HEK293 (cell line): ENCODE measurements around the gene HAO2.
"Not testable (repeated sequence)": the region's sequence is repeated elsewhere in the genome, so short reads cannot be mapped to it uniquely, and the experiment has no call there.

Experiments
- CTCF ChIA-PET: fragments of 350-600 bp; formaldehyde crosslinking; extraction: SDS; loops from one replicate; lab custom pipeline; 2021; ENCODE audit warnings: antibody characterized with exemption; lab: Yijun Ruan, JAX
- POLR2A ChIA-PET: fragments of 300-600 bp; formaldehyde crosslinking; extraction: SDS; loops from one replicate; lab custom pipeline; 2020; ENCODE audit warnings: antibody characterized with exemption, inconsistent platforms; lab: Yijun Ruan, JAX
- H3K27ac ChIP-seq: fragments of 200-500 bp; sonication (Bioruptor generic); 2 replicates; pipeline ENCODE4 v1.5.1; 2014; ENCODE audit warnings: low read depth, low read length, control low read depth, inconsistent platforms; ENCODE audit errors: extremely low read depth
- H3K36me3 ChIP-seq, 2 experiments: fragments of 200-500 bp in 1 of 2; sonication (Bioruptor generic) in 1 of 2; 1 replicate in 1 of 2; 2 replicates in 1 of 2; pipeline ENCODE4 v1.5.1; 2014 to 2017; ENCODE audit warnings: inconsistent platforms in 2 of 2, low read length in 2 of 2; ENCODE audit not compliant: control insufficient read depth in 2 of 2, insufficient read depth in 1 of 2
- H3K4me1 ChIP-seq: fragments of 200-500 bp; sonication (Bioruptor generic); 2 replicates; pipeline ENCODE4 v1.5.1; 2014; ENCODE audit warnings: mild to moderate bottlenecking, low read length, inconsistent platforms; ENCODE audit not compliant: control insufficient read depth, insufficient read depth
- H3K4me3 ChIP-seq: 2 replicates; pipeline ENCODE4 v1.5.1; 2011; ENCODE audit warnings: low read depth, mild to moderate bottlenecking, control low read depth, low read length, moderate library complexity
- H3K9me3 ChIP-seq: fragments of 200-500 bp; sonication (Bioruptor generic); 2 replicates; pipeline ENCODE4 v1.5.1; 2014; ENCODE audit warnings: low read depth, low read length, inconsistent platforms; ENCODE audit not compliant: control insufficient read depth, insufficient read depth
- KLF8 ChIP-seq: fragments of 450-650 bp; formaldehyde crosslinking; IDR thresholded peaks from 2 replicates; pipeline ENCODE4 v1.5.1; 2016; ENCODE audit warnings: missing biosample characterization, missing genetic modification characterization
- MEIS1 ChIP-seq: sonication (generic); formaldehyde crosslinking; IDR thresholded peaks from 2 replicates; pipeline ENCODE4 v1.8.1; 2022; ENCODE audit warnings: missing genetic modification reagents, mild to moderate bottlenecking, borderline replicate concordance
- REPIN1 ChIP-seq: fragments of 450-650 bp; formaldehyde crosslinking; IDR thresholded peaks from 2 replicates; pipeline ENCODE4 v1.5.1; 2017; ENCODE audit warnings: missing biosample characterization, missing genetic modification characterization, low read depth
- SP3 ChIP-seq: fragments of 450-650 bp; formaldehyde crosslinking; IDR thresholded peaks from 2 replicates; pipeline ENCODE4 v1.5.1; 2016; ENCODE audit warnings: missing biosample characterization, missing genetic modification characterization
- ZNF10 ChIP-seq: fragments of 450-650 bp; formaldehyde crosslinking; IDR thresholded peaks from 2 replicates; pipeline ENCODE4 v1.5.1; 2017; ENCODE audit warnings: missing biosample characterization, missing genetic modification characterization
- ZNF140 ChIP-seq: fragments of 450-650 bp; formaldehyde crosslinking; IDR thresholded peaks from 2 replicates; pipeline ENCODE4 v1.5.1; 2016; ENCODE audit warnings: missing biosample characterization, missing genetic modification characterization
- ZNF157 ChIP-seq: fragments of 450-650 bp; formaldehyde crosslinking; IDR thresholded peaks from 2 replicates; pipeline ENCODE4 v1.5.1; 2016; ENCODE audit warnings: missing biosample characterization, missing genetic modification characterization
- ZNF2 ChIP-seq: fragments of 450-650 bp; formaldehyde crosslinking; IDR thresholded peaks from 2 replicates; pipeline ENCODE4 v1.5.1; 2016; ENCODE audit warnings: missing biosample characterization, missing genetic modification characterization
- ZNF211 ChIP-seq: fragments of 450-650 bp; formaldehyde crosslinking; IDR thresholded peaks from 2 replicates; pipeline ENCODE4 v1.5.1; 2016; ENCODE audit warnings: low read depth, missing biosample characterization, missing genetic modification characterization
- ZNF221 ChIP-seq: fragments of 450-650 bp; formaldehyde crosslinking; IDR thresholded peaks from 2 replicates; pipeline ENCODE4 v1.5.1; 2017; ENCODE audit warnings: missing biosample characterization, missing genetic modification characterization, borderline replicate concordance
- ZNF266 ChIP-seq: fragments of 450-650 bp; formaldehyde crosslinking; IDR thresholded peaks from 2 replicates; pipeline ENCODE4 v1.5.1; 2016; ENCODE audit warnings: missing biosample characterization, missing genetic modification characterization, low read depth
- ZNF324 ChIP-seq: fragments of 450-650 bp; formaldehyde crosslinking; IDR thresholded peaks from 2 replicates; pipeline ENCODE4 v1.5.1; 2016; ENCODE audit warnings: missing biosample characterization, missing genetic modification characterization
- ZNF37A ChIP-seq: fragments of 450-650 bp; IDR thresholded peaks from 2 replicates; pipeline ENCODE4 v1.5.1; 2018; ENCODE audit warnings: missing biosample characterization, missing genetic modification characterization
- ZNF596 ChIP-seq: fragments of 450-650 bp; IDR thresholded peaks from 2 replicates; pipeline ENCODE4 v1.5.0; 2018; ENCODE audit warnings: missing biosample characterization, mild to moderate bottlenecking, missing genetic modification characterization, moderate library complexity
- ZNF843 ChIP-seq: fragments of 450-650 bp; formaldehyde crosslinking; IDR thresholded peaks from 2 replicates; pipeline ENCODE4 v1.5.1; 2016; ENCODE audit warnings: missing biosample characterization, missing genetic modification characterization
- ZSCAN23 ChIP-seq: fragments of 450-650 bp; formaldehyde crosslinking; IDR thresholded peaks from 2 replicates; pipeline ENCODE4 v1.5.1; 2016; ENCODE audit warnings: missing biosample characterization, missing genetic modification characterization
- TF ChIP-seq, protein P1 (sequence below): fragments of 450-650 bp; formaldehyde crosslinking; IDR thresholded peaks from 2 replicates; pipeline ENCODE4 v1.5.1; 2016; ENCODE audit warnings: missing biosample characterization, missing genetic modification characterization
- TF ChIP-seq, protein P2 (sequence below): fragments of 450-650 bp; formaldehyde crosslinking; IDR thresholded peaks from 2 replicates; pipeline ENCODE4 v1.5.1; 2016; ENCODE audit warnings: missing biosample characterization, missing genetic modification characterization
- TF ChIP-seq, protein P3 (sequence below): fragments of 450-650 bp; formaldehyde crosslinking; IDR thresholded peaks from 2 replicates; pipeline ENCODE4 v1.5.1; 2017; ENCODE audit warnings: missing biosample characterization, missing genetic modification characterization
- TF ChIP-seq, protein P4 (sequence below): fragments of 450-650 bp; formaldehyde crosslinking; IDR thresholded peaks from 2 replicates; pipeline ENCODE4 v1.5.1; 2017; ENCODE audit warnings: missing biosample characterization, missing genetic modification characterization
- TF ChIP-seq, protein P5 (sequence below): fragments of 450-650 bp; formaldehyde crosslinking; IDR thresholded peaks from 2 replicates; pipeline ENCODE4 v1.5.1; 2016; ENCODE audit warnings: missing biosample characterization, missing genetic modification characterization

HAO2 gene

DNA sequence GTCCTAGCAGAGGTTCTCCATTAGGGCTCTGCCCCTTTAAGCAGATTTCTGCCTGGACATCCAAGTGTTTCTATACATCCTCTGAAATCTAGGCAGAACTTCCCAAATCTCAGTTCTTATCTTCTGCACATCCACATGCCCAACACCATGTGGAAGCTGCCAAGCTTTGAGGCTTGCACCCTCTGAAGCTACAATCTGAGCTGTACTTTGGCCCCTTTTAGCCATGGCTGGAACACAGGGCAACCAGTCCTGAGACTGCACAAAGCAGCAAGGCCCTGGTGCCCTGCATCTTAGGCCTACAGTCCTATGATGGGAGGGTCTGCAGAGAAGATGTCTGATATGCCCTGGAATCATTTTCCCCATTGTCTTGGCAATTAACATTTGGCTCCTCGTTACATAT lies 8.0 kb downstream of the HAO2 start:
- TF ChIP-seq ZNF221 (no peak), ZNF37A (tag by site-specific recombination) (no peak), ZNF2 (tag by site-specific recombination) (no peak), ZNF157 (tag by site-specific recombination) (no peak), MEIS1 (CRISPR knock-in tag) (no peak), ZNF324 (tag by site-specific recombination) (no peak), SP3 (tag by site-specific recombination) (no peak)
- CTCF ChIA-PET, result interaction anchor here (0.6 kb wide), 1 partner anchor 254 kb away, joined by 3 read pairs; no protein-coding TSS in a partner anchor
- POLR2A ChIA-PET, result no interaction called here
- H3K9me3 ChIP-seq, result no peaks in the 10 kb centered on the region
- no peak overlapping the region for H3K4me3 ChIP-seq
- peaks cover 7% of the 10 kb centered on the region for H3K4me1 ChIP-seq
- H3K27ac ChIP-seq, result no peak overlapping the region
- no peaks in the 10 kb centered on the region for H3K36me3 ChIP-seq

DNA sequence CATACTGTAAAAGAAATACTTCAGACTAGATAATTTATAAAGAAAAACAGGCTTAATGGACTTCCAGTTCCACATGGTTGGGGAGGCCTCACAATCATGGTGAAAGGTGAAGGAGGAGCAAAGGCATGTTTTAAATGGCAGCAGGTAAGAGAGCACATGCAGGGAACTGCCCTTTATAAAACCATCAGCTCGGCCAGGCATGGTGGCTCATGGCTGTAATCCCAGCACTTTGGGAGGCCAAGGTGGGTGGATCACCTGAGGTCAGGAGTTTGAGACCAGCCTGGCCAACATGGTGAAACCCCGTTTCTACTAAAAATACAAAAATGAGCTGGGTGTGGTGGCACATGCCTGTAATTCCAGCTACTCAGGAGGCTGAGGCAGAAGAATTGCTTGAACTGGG lies 9.0 kb downstream of the HAO2 start:
- POLR2A ChIA-PET, H3K4me1 ChIP-seq, H3K27ac ChIP-seq, H3K9me3 ChIP-seq, H3K36me3 ChIP-seq, H3K4me3 ChIP-seq: not testable (repeated sequence)
- CTCF ChIA-PET, result interaction anchor here (0.6 to 0.9 kb wide), 3 partner anchors 61 to 234 kb away, joined by 3 to 4 read pairs (median 3); no protein-coding TSS in a partner anchor

DNA sequence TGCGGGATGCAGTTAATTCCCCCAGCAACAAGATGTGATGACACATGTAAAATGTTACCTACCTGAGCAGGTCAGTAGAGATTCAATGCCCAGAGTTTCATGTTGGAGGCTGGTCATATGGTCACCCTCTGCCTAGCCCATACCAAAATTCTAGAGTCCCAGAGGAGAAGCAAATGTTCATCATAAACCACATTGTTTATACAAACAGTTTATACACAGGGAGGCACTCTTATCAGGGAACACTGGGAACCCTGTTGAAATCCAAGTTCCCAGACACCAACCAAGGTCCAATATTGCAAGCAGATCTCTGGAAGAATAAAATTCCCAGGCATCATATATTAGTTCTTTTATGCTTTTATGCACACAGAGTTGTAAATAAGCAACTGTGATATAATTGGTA lies 10.5 kb downstream of the HAO2 start:
- no peak overlapping the region for H3K4me3 ChIP-seq
- CTCF ChIA-PET, result no interaction called here
- no peaks in the 10 kb centered on the region for H3K36me3 ChIP-seq
- POLR2A ChIA-PET, result no interaction called here
- no peaks in the 10 kb centered on the region for H3K9me3 ChIP-seq
- TF ChIP-seq, protein P1, sequence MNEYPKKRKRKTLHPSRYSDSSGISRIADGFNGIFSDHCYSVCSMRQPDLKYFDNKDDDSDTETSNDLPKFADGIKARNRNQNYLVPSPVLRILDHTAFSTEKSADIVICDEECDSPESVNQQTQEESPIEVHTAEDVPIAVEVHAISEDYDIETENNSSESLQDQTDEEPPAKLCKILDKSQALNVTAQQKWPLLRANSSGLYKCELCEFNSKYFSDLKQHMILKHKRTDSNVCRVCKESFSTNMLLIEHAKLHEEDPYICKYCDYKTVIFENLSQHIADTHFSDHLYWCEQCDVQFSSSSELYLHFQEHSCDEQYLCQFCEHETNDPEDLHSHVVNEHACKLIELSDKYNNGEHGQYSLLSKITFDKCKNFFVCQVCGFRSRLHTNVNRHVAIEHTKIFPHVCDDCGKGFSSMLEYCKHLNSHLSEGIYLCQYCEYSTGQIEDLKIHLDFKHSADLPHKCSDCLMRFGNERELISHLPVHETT (tag by site-specific recombination), result no peak
- TF ChIP-seq ZNF596 (no peak), ZNF211 (tag by site-specific recombination) (no peak), REPIN1 (no peak)
- no peaks in the 10 kb centered on the region for H3K4me1 ChIP-seq
- no peak overlapping the region for H3K27ac ChIP-seq

DNA sequence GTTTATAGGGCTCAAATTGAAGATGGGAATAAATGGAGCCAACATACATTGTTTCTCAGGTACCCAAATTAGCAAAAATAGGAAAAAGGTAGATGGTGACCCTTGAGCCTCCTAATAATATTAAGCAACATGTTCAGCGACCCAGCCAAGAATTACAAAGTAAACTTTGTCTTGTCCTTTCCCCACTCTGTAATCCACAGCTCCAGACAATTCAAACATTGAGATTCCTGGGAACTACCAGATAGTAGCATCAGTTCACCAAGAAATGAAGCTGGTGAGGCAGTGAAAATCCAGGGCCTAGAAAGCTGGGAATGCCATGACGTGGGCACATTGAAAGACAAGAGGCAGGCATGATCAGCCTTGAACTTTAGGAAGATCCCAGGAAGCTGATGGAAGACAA lies 11.7 kb downstream of the HAO2 start:
- ChIA-PET POLR2A (no interaction called here), CTCF (interaction anchor here (0.6 kb wide), 1 partner anchor 257 kb away, joined by 3 read pairs; no protein-coding TSS in a partner anchor)
- H3K36me3 ChIP-seq, result no peaks in the 10 kb centered on the region
- no peak overlapping the region for H3K27ac ChIP-seq
- H3K9me3 ChIP-seq, result no peaks in the 10 kb centered on the region
- H3K4me1 ChIP-seq, result no peaks in the 10 kb centered on the region
- H3K4me3 ChIP-seq, result no peak overlapping the region
- TF ChIP-seq, protein P2, sequence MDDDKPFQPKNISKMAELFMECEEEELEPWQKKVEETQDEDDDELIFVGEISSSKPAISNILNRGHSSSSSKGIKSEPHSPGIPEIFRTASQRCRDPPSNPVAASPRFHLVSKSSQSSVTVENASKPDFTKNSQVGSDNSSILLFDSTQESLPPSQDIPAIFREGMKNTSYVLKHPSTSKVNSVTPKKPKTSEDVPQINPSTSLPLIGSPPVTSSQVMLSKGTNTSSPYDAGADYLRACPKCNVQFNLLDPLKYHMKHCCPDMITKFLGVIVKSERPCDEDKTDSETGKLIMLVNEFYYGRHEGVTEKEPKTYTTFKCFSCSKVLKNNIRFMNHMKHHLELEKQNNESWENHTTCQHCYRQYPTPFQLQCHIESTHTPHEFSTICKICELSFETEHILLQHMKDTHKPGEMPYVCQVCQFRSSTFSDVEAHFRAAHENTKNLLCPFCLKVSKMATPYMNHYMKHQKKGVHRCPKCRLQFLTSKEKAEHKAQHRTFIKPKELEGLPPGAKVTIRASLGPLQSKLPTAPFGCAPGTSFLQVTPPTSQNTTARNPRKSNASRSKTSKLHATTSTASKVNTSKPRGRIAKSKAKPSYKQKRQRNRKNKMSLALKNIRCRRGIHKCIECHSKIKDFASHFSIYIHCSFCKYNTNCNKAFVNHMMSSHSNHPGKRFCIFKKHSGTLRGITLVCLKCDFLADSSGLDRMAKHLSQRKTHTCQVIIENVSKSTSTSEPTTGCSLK (tag by site-specific recombination), result no peak
- TF ChIP-seq ZNF266 (tag by site-specific recombination), result no peak
- TF ChIP-seq ZNF10 (tag by site-specific recombination), result no peak
- TF ChIP-seq ZNF843, result no peak
- TF ChIP-seq KLF8 (tag by site-specific recombination), result no peak
- TF ChIP-seq, protein P3, sequence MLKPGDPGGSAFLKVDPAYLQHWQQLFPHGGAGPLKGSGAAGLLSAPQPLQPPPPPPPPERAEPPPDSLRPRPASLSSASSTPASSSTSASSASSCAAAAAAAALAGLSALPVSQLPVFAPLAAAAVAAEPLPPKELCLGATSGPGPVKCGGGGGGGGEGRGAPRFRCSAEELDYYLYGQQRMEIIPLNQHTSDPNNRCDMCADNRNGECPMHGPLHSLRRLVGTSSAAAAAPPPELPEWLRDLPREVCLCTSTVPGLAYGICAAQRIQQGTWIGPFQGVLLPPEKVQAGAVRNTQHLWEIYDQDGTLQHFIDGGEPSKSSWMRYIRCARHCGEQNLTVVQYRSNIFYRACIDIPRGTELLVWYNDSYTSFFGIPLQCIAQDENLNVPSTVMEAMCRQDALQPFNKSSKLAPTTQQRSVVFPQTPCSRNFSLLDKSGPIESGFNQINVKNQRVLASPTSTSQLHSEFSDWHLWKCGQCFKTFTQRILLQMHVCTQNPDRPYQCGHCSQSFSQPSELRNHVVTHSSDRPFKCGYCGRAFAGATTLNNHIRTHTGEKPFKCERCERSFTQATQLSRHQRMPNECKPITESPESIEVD (tag by site-specific recombination), result no peak
- TF ChIP-seq ZSCAN23 (tag by site-specific recombination), result no peak
- TF ChIP-seq, protein P4, sequence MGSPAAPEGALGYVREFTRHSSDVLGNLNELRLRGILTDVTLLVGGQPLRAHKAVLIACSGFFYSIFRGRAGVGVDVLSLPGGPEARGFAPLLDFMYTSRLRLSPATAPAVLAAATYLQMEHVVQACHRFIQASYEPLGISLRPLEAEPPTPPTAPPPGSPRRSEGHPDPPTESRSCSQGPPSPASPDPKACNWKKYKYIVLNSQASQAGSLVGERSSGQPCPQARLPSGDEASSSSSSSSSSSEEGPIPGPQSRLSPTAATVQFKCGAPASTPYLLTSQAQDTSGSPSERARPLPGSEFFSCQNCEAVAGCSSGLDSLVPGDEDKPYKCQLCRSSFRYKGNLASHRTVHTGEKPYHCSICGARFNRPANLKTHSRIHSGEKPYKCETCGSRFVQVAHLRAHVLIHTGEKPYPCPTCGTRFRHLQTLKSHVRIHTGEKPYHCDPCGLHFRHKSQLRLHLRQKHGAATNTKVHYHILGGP (tag by site-specific recombination), result no peak
- no peak for TF ChIP-seq ZNF140 (tag by site-specific recombination)
- TF ChIP-seq, protein P5, sequence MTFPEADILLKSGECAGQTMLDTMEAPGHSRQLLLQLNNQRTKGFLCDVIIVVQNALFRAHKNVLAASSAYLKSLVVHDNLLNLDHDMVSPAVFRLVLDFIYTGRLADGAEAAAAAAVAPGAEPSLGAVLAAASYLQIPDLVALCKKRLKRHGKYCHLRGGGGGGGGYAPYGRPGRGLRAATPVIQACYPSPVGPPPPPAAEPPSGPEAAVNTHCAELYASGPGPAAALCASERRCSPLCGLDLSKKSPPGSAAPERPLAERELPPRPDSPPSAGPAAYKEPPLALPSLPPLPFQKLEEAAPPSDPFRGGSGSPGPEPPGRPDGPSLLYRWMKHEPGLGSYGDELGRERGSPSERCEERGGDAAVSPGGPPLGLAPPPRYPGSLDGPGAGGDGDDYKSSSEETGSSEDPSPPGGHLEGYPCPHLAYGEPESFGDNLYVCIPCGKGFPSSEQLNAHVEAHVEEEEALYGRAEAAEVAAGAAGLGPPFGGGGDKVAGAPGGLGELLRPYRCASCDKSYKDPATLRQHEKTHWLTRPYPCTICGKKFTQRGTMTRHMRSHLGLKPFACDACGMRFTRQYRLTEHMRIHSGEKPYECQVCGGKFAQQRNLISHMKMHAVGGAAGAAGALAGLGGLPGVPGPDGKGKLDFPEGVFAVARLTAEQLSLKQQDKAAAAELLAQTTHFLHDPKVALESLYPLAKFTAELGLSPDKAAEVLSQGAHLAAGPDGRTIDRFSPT (tag by site-specific recombination), result no peak
